ENCODE data around the gene COL5A3.

DNA sequence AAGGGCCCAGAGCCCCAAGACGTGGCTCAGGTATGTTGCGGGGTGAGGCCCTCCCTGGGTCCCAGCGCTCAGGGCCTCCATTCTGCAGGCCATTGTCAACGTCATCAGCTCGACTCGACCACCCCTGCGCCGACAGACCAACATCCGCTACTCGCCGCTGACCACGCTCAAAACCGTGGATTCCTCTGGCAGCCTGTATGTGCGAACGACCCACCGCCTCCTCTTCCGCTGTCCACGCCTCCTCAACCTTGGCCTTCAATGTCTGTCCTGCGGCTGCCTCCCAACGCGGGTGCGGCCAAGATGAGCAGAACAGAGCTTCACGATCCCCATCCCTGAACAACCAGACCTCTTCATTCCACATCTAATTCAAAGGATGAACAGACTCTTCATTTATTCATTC lies 11.1 kb upstream of the COL5A3 start:
- TF ChIP-seq, protein P1, sequence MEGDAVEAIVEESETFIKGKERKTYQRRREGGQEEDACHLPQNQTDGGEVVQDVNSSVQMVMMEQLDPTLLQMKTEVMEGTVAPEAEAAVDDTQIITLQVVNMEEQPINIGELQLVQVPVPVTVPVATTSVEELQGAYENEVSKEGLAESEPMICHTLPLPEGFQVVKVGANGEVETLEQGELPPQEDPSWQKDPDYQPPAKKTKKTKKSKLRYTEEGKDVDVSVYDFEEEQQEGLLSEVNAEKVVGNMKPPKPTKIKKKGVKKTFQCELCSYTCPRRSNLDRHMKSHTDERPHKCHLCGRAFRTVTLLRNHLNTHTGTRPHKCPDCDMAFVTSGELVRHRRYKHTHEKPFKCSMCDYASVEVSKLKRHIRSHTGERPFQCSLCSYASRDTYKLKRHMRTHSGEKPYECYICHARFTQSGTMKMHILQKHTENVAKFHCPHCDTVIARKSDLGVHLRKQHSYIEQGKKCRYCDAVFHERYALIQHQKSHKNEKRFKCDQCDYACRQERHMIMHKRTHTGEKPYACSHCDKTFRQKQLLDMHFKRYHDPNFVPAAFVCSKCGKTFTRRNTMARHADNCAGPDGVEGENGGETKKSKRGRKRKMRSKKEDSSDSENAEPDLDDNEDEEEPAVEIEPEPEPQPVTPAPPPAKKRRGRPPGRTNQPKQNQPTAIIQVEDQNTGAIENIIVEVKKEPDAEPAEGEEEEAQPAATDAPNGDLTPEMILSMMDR (conservative IDR thresholded peaks at IDR 0.05 in 1 of 2, IDR thresholded peaks at IDR 0.05 in 1 of 2; ENCODE audit: extremely low read depth in 1 of 2, insufficient read depth in 1 of 2, low read depth in 1 of 2, low read length in 2 of 2), result no peak
- TF ChIP-seq EZH2 (IDR thresholded peaks at IDR 0.05; ENCODE audit: borderline replicate concordance, low read length), result no peak
